ENCODE measurements around the gene AP1S3.
"Not testable (repeated sequence)": the region's sequence is repeated elsewhere in the genome, so short reads cannot be mapped to it uniquely, and the experiment has no call there.

Gene AP1S3

GRCh38 chr2:223797037-223797436 is 40.3 kb downstream of the AP1S3 start:
- Histone ChIP-seq H3K9ac (ENCODE audit: low read depth, low read length) (no peak overlapping the region), H3K4me1 (ENCODE audit: insufficient read depth, low read length) (no peaks in the 10 kb centered on the region)

GRCh38 chr2:223789423-223789822 is 48.0 kb downstream of the AP1S3 start:
- no peaks in the 10 kb centered on the region for H3K9me3 ChIP-seq (ENCODE audit: insufficient read depth, low read depth, low read length)
- no peaks in the 10 kb centered on the region for H3K4me1 ChIP-seq (ENCODE audit: insufficient read depth, low read length)
- no peaks in the 10 kb centered on the region for H3K27me3 ChIP-seq (ENCODE audit: insufficient read depth, low read length)
- H3K27ac ChIP-seq (ENCODE audit: low read length), result no peak overlapping the region
- H3K4me3 ChIP-seq (ENCODE audit: low read length), result no peak overlapping the region
- no peaks in the 10 kb centered on the region for H3K36me3 ChIP-seq (ENCODE audit: insufficient read depth, low read depth, low read length)
- H3K9ac ChIP-seq (ENCODE audit: low read depth, low read length), result no peak overlapping the region

More at GRCh38 chr2:223797037-223797436, 40.3 kb downstream of the AP1S3 start:
- no peaks in the 10 kb centered on the region for H3K27me3 ChIP-seq (ENCODE audit: insufficient read depth, low read length)
- no peaks in the 10 kb centered on the region for H3K9me3 ChIP-seq (ENCODE audit: insufficient read depth, low read depth, low read length)
- H3K36me3 ChIP-seq (ENCODE audit: insufficient read depth, low read depth, low read length), result no peaks in the 10 kb centered on the region
- H3K4me3 ChIP-seq (ENCODE audit: low read length), result no peak overlapping the region
- H3K27ac ChIP-seq (ENCODE audit: low read length), result no peak overlapping the region

GRCh38 chr2:223788826-223789225 is 48.6 kb downstream of the AP1S3 start:
- Histone ChIP-seq H3K9ac (ENCODE audit: low read depth, low read length) (no peak overlapping the region), H3K4me1 (ENCODE audit: insufficient read depth, low read length) (no peaks in the 10 kb centered on the region), H3K9me3 (ENCODE audit: insufficient read depth, low read depth, low read length) (no peaks in the 10 kb centered on the region), H3K27ac (ENCODE audit: low read length) (no peak overlapping the region), H3K27me3 (ENCODE audit: insufficient read depth, low read length) (no peaks in the 10 kb centered on the region), H3K4me3 (ENCODE audit: low read length) (no peak overlapping the region), H3K36me3 (ENCODE audit: insufficient read depth, low read depth, low read length) (no peaks in the 10 kb centered on the region)

- not testable (repeated sequence) for H3K27me3 ChIP-seq (ENCODE audit: insufficient read depth, low read length); H3K4me3 ChIP-seq (ENCODE audit: low read length); H3K9me3 ChIP-seq (ENCODE audit: insufficient read depth, low read depth, low read length); H3K4me1 ChIP-seq (ENCODE audit: insufficient read depth, low read length); H3K27ac ChIP-seq (ENCODE audit: low read length); H3K36me3 ChIP-seq (ENCODE audit: insufficient read depth, low read depth, low read length); H3K9ac ChIP-seq (ENCODE audit: low read depth, low read length)
Measured at GRCh38 chr2:223788106-223788505, 49.3 kb downstream of the AP1S3 start.

GRCh38 chr2:223787358-223787757 is 50.0 kb downstream of the AP1S3 start:
- no peak overlapping the region for H3K4me3 ChIP-seq (ENCODE audit: low read length)
- H3K36me3 ChIP-seq (ENCODE audit: insufficient read depth, low read depth, low read length), result no peaks in the 10 kb centered on the region
- H3K9me3 ChIP-seq (ENCODE audit: insufficient read depth, low read depth, low read length), result no peaks in the 10 kb centered on the region
- no peaks in the 10 kb centered on the region for H3K4me1 ChIP-seq (ENCODE audit: insufficient read depth, low read length)
- no peak overlapping the region for H3K27ac ChIP-seq (ENCODE audit: low read length)
- no peaks in the 10 kb centered on the region for H3K27me3 ChIP-seq (ENCODE audit: insufficient read depth, low read length)
- no peak overlapping the region for H3K9ac ChIP-seq (ENCODE audit: low read depth, low read length)

GRCh38 chr2:223786943-223787342 is 50.4 kb downstream of the AP1S3 start:
- Histone ChIP-seq H3K4me3 (ENCODE audit: low read length) (no peak overlapping the region), H3K9me3 (ENCODE audit: insufficient read depth, low read depth, low read length) (no peaks in the 10 kb centered on the region), H3K36me3 (ENCODE audit: insufficient read depth, low read depth, low read length) (no peaks in the 10 kb centered on the region), H3K9ac (ENCODE audit: low read depth, low read length) (no peak overlapping the region), H3K4me1 (ENCODE audit: insufficient read depth, low read length) (no peaks in the 10 kb centered on the region), H3K27me3 (ENCODE audit: insufficient read depth, low read length) (no peaks in the 10 kb centered on the region), H3K27ac (ENCODE audit: low read length) (no peak overlapping the region)

- H3K4me3 ChIP-seq (ENCODE audit: low read length), result no peak overlapping the region
- H3K27me3 ChIP-seq (ENCODE audit: insufficient read depth, low read length), result no peaks in the 10 kb centered on the region
- no peaks in the 10 kb centered on the region for H3K9me3 ChIP-seq (ENCODE audit: insufficient read depth, low read depth, low read length)
- H3K27ac ChIP-seq (ENCODE audit: low read length), result no peak overlapping the region
- H3K36me3 ChIP-seq (ENCODE audit: insufficient read depth, low read depth, low read length), result no peaks in the 10 kb centered on the region
- no peaks in the 10 kb centered on the region for H3K4me1 ChIP-seq (ENCODE audit: insufficient read depth, low read length)
- no peak overlapping the region for H3K9ac ChIP-seq (ENCODE audit: low read depth, low read length)
Measured at GRCh38 chr2:223786236-223786635, 51.1 kb downstream of the AP1S3 start.

- Histone ChIP-seq H3K27me3 (ENCODE audit: insufficient read depth, low read length) (no peaks in the 10 kb centered on the region), H3K4me3 (ENCODE audit: low read length) (no peak overlapping the region), H3K9me3 (ENCODE audit: insufficient read depth, low read depth, low read length) (no peaks in the 10 kb centered on the region), H3K36me3 (ENCODE audit: insufficient read depth, low read depth, low read length) (no peaks in the 10 kb centered on the region), H3K4me1 (ENCODE audit: insufficient read depth, low read length) (no peaks in the 10 kb centered on the region), H3K27ac (ENCODE audit: low read length) (no peak overlapping the region), H3K9ac (ENCODE audit: low read depth, low read length) (no peak overlapping the region)
Measured at GRCh38 chr2:223784221-223784772, 53.1 kb downstream of the AP1S3 start.

GRCh38 chr2:223782629-223783028 is 54.8 kb downstream of the AP1S3 start:
- Histone ChIP-seq H3K4me3 (ENCODE audit: low read length) (no peak overlapping the region), H3K27ac (ENCODE audit: low read length) (no peak overlapping the region)

GRCh38 chr2:223781560-223781959 is 55.8 kb downstream of the AP1S3 start:
- H3K27ac ChIP-seq (ENCODE audit: low read length), result no peak overlapping the region

More at GRCh38 chr2:223782629-223783028, 54.8 kb downstream of the AP1S3 start:
- H3K36me3 ChIP-seq (ENCODE audit: insufficient read depth, low read depth, low read length), result no peaks in the 10 kb centered on the region; the same call in 1 of the 2 replicates
- H3K9ac ChIP-seq (ENCODE audit: low read depth, low read length), result no peak overlapping the region
- H3K9me3 ChIP-seq (ENCODE audit: insufficient read depth, low read depth, low read length), result no peaks in the 10 kb centered on the region
- no peaks in the 10 kb centered on the region for H3K27me3 ChIP-seq (ENCODE audit: insufficient read depth, low read length)
- H3K4me1 ChIP-seq (ENCODE audit: insufficient read depth, low read length), result no peaks in the 10 kb centered on the region

GRCh38 chr2:223779877-223780276 is 57.5 kb downstream of the AP1S3 start:
- Histone ChIP-seq H3K36me3 (ENCODE audit: insufficient read depth, low read depth, low read length) (peaks cover 15% of the 10 kb centered on the region; the same call in 1 of the 2 replicates), H3K27me3 (ENCODE audit: insufficient read depth, low read length) (no peaks in the 10 kb centered on the region), H3K9me3 (ENCODE audit: insufficient read depth, low read depth, low read length) (no peaks in the 10 kb centered on the region), H3K27ac (ENCODE audit: low read length) (no peak overlapping the region), H3K4me3 (ENCODE audit: low read length) (no peak overlapping the region), H3K4me1 (ENCODE audit: insufficient read depth, low read length) (no peaks in the 10 kb centered on the region), H3K9ac (ENCODE audit: low read depth, low read length) (no peak overlapping the region)

More at GRCh38 chr2:223781560-223781959, 55.8 kb downstream of the AP1S3 start:
- Histone ChIP-seq H3K36me3 (ENCODE audit: insufficient read depth, low read depth, low read length) (peaks cover 5% of the 10 kb centered on the region; the same call in 1 of the 2 replicates), H3K9ac (ENCODE audit: low read depth, low read length) (no peak overlapping the region), H3K27me3 (ENCODE audit: insufficient read depth, low read length) (no peaks in the 10 kb centered on the region), H3K4me3 (ENCODE audit: low read length) (no peak overlapping the region), H3K4me1 (ENCODE audit: insufficient read depth, low read length) (no peaks in the 10 kb centered on the region), H3K9me3 (ENCODE audit: insufficient read depth, low read depth, low read length) (no peaks in the 10 kb centered on the region)

- Histone ChIP-seq H3K9ac (ENCODE audit: low read depth, low read length) (no peak overlapping the region), H3K27ac (ENCODE audit: low read length) (no peak overlapping the region), H3K4me3 (ENCODE audit: low read length) (no peak overlapping the region), H3K36me3 (ENCODE audit: insufficient read depth, low read depth, low read length) (peaks cover 18% of the 10 kb centered on the region; the same call in 1 of the 2 replicates), H3K4me1 (ENCODE audit: insufficient read depth, low read length) (no peaks in the 10 kb centered on the region), H3K27me3 (ENCODE audit: insufficient read depth, low read length) (no peaks in the 10 kb centered on the region), H3K9me3 (ENCODE audit: insufficient read depth, low read depth, low read length) (no peaks in the 10 kb centered on the region)
Measured at GRCh38 chr2:223774193-223774592, 63.2 kb downstream of the AP1S3 start.

Data from iPS-20b (cell line).